Measurements from ENCODE around the gene ZNF341.

GRCh38 chr20:33828967-33829560 is 97.3 kb downstream of the ZNF341 start:
- TF ChIP-seq POLR2A (IDR thresholded peaks at IDR 0.05) (no peak), CTCF (IDR thresholded peaks at IDR 0.05) (no peak), EP300 (IDR thresholded peaks at IDR 0.05) (no peak)
